Liver (tissue), 9 donors: ENCODE data around the gene PREX1. TPM values are rescaled to one million over a fixed set of nuclear protein-coding genes. Genes with fewer than 3 reads are reported as not detected.

Experiments
- DNase-seq: peaks from one replicate; pipeline ENCODE4 v3.0.0-alpha.2; 2017; ENCODE audit warnings: low spot score
- H3K27ac ChIP-seq, 2 donors: one replicate each; pipeline ENCODE4 v1.7.0; 2013; ENCODE audit warnings: inconsistent platforms in 2 of 2, low read length in 2 of 2, control low read depth in 1 of 2, low read depth in 1 of 2, mild to moderate bottlenecking in 1 of 2
- H3K27me3 ChIP-seq, 4 donors: one replicate each; pipeline versions ENCODE4 v1.6.1 to v1.7.0; 2013; ENCODE audit warnings: low read length in 3 of 4, inconsistent platforms in 1 of 4, mild to moderate bottlenecking in 1 of 4, moderate library complexity in 1 of 4; ENCODE audit not compliant: control insufficient read depth in 4 of 4, insufficient read depth in 4 of 4
- H3K36me3 ChIP-seq, 4 donors: one replicate each; pipeline versions ENCODE4 v1.6.1 to v1.7.0; 2013; ENCODE audit warnings: low read length in 3 of 4, mild to moderate bottlenecking in 3 of 4, low read depth in 1 of 4, moderate library complexity in 1 of 4; ENCODE audit not compliant: control insufficient read depth in 4 of 4, insufficient read depth in 3 of 4
- H3K4me1 ChIP-seq, 4 donors: one replicate each; pipeline versions ENCODE4 v1.6.1 to v1.7.0; 2013; ENCODE audit warnings: low read length in 3 of 4, mild to moderate bottlenecking in 3 of 4, moderate library complexity in 1 of 4; ENCODE audit not compliant: control insufficient read depth in 4 of 4, insufficient read depth in 4 of 4
- H3K4me3 ChIP-seq, 3 donors: one replicate each; pipeline versions ENCODE4 v1.6.1 to v1.7.0; 2013; ENCODE audit warnings: low read length in 3 of 3, control low read depth in 1 of 3, low read depth in 1 of 3, mild to moderate bottlenecking in 1 of 3
- H3K9ac ChIP-seq, 2 donors: one replicate each; pipeline ENCODE4 v1.7.0; 2013; ENCODE audit warnings: low read length in 2 of 2, mild to moderate bottlenecking in 2 of 2, moderate library complexity in 2 of 2, control low read depth in 1 of 2, low read depth in 1 of 2
- H3K9me3 ChIP-seq, 4 donors: one replicate each; pipeline versions ENCODE4 v1.6.1 to v1.7.0; 2013; ENCODE audit warnings: low read length in 3 of 4; ENCODE audit not compliant: control insufficient read depth in 4 of 4
- ATF3 ChIP-seq: IDR thresholded peaks from 2 replicates; pipeline ENCODE4 v1.6.1; 2016; ENCODE audit warnings: antibody characterized with exemption
- CTCF ChIP-seq: fragments of 150-350 bp; IDR thresholded peaks from 2 replicates; pipeline ENCODE4 v1.5.1; 2017; ENCODE audit warnings: improper control_type of control experiment, low read depth, low read length; ENCODE audit not compliant: missing input control
- FOXA1 ChIP-seq: IDR thresholded peaks from 2 replicates; pipeline ENCODE4 v1.6.1; 2016; ENCODE audit warnings: antibody characterized with exemption
- FOXA2 ChIP-seq: IDR thresholded peaks from 2 replicates; pipeline ENCODE4 v1.6.1; 2016; ENCODE audit warnings: antibody characterized with exemption
- GABPA ChIP-seq, 2 donors: IDR thresholded peaks in 1 of 2; conservative IDR thresholded peaks in 1 of 2; 2 replicates each; pipeline ENCODE4 v1.6.1; 2016; ENCODE audit warnings: antibody characterized with exemption in 2 of 2, mild to moderate bottlenecking in 1 of 2, moderate library complexity in 1 of 2
- JUND ChIP-seq, 2 donors: IDR thresholded peaks; 2 replicates each; pipeline ENCODE4 v1.6.1; 2016; ENCODE audit warnings: antibody characterized with exemption in 2 of 2
- MAX ChIP-seq: IDR thresholded peaks from 2 replicates; pipeline ENCODE4 v1.6.1; 2016; ENCODE audit warnings: antibody characterized with exemption
- RAD21 ChIP-seq, 2 donors: IDR thresholded peaks; 2 replicates each; pipeline ENCODE4 v1.6.1; 2016; ENCODE audit warnings: antibody characterized with exemption in 2 of 2, mild to moderate bottlenecking in 2 of 2
- REST ChIP-seq: IDR thresholded peaks from 2 replicates; pipeline ENCODE4 v1.6.1; 2016; ENCODE audit warnings: antibody characterized with exemption, mild to moderate bottlenecking
- RXRA ChIP-seq, 2 donors: IDR thresholded peaks; 2 replicates each; pipeline ENCODE4 v1.6.1; 2017 to 2018; ENCODE audit warnings: antibody characterized with exemption in 2 of 2, mild to moderate bottlenecking in 1 of 2
- SP1 ChIP-seq: IDR thresholded peaks from 2 replicates; pipeline ENCODE4 v1.6.1; 2018; ENCODE audit warnings: antibody characterized with exemption, mild to moderate bottlenecking
- TAF1 ChIP-seq: conservative IDR thresholded peaks from 2 replicates; pipeline ENCODE4 v1.6.1; 2016; ENCODE audit warnings: antibody characterized with exemption, mild to moderate bottlenecking
- YY1 ChIP-seq: IDR thresholded peaks from 2 replicates; pipeline ENCODE4 v1.6.1; 2016; ENCODE audit warnings: antibody characterized with exemption, mild to moderate bottlenecking
- ZBTB33 ChIP-seq: IDR thresholded peaks from 2 replicates; pipeline ENCODE4 v1.6.1; 2016; ENCODE audit warnings: antibody characterized with exemption
- WGBS: extraction: QIAGEN DNeasy Blood & Tissue Kit; methylation state at CpG from one replicate; pipeline ENCODE4 v1.1.7; 2013; 5-methylcytosine and 5-hydroxymethylcytosine counted together
- polyA plus RNA-seq, 2 donors: library from polyadenylated mRNA; stranded (reverse) in 1 of 2; unstranded in 1 of 2; fragments of 200-250 nt in 1 of 2; fragments of >200 nt in 1 of 2; fragmentation: Nextera tagmentation in 1 of 2; extraction: Ambion mirVana in 1 of 2; gene quantifications; one replicate each; pipeline versions ENCODE4 v1.2.1 to v1.2.3, GENCODE V29; 2013 to 2015
- total RNA-seq, 2 donors: library from RNA; depleted of rRNA; stranded (reverse); fragments of >200 nt; gene quantifications; one replicate each; pipeline ENCODE4 v1.2.3, GENCODE V29; 2014
- donor health status: healthy.
- donor health status: healthy.
- donor health status: healthy.
- donor health status: healthy.
- donor health status: healthy.

Gene PREX1
- total and polyA plus RNA-seq, 4 donors: 2.2 to 18.0 (median 10.8) TPM

- Histone ChIP-seq H3K9me3 (no peaks in the 10 kb centered on the region), H3K9ac (no peak overlapping the region), H3K36me3 (peaks cover 0 to 3% (median 1%) of the 10 kb centered on the region in 4 donors), H3K27ac (no peak overlapping the region), H3K4me1 (no peaks in the 10 kb centered on the region), H3K27me3 (no peaks in the 10 kb centered on the region), H3K4me3 (no peak overlapping the region)
- no peak for DNase-seq
- 85% methylated on average over 15 of the region's 15 CpGs for WGBS
- TF ChIP-seq FOXA2 (no peak), ATF3 (no peak), YY1 (no peak), ZBTB33 (no peak), SP1 (no peak), FOXA1 (no peak), RAD21 (IDR thresholded peaks at IDR 0.05) (no peak), TAF1 (no peak)
These were observed 79.9 kb downstream of the PREX1 start for GRCh38 chr20:48747840-48748414.

- TF ChIP-seq TAF1: no peak
- TF ChIP-seq GABPA (IDR thresholded peaks at IDR 0.05 in 1 of 2, conservative IDR thresholded peaks at IDR 0.05 in 1 of 2): no peak
- no peak for TF ChIP-seq CTCF
- TF ChIP-seq MAX: no peak
- no peak for TF ChIP-seq REST
- no peak for TF ChIP-seq JUND (IDR thresholded peaks at IDR 0.05)
- TF ChIP-seq RAD21 (IDR thresholded peaks at IDR 0.05): no peak
- no peak for TF ChIP-seq RXRA (IDR thresholded peaks at IDR 0.05)
- TF ChIP-seq SP1: no peak
- no peak for TF ChIP-seq FOXA2
- TF ChIP-seq FOXA1: no peak
- Histone ChIP-seq H3K4me3 (no peak overlapping the region), H3K9ac (no peak overlapping the region), H3K27ac (no peak overlapping the region), H3K36me3 (peaks cover 0 to 3% (median 2%) of the 10 kb centered on the region in 4 donors), H3K4me1 (no peaks in the 10 kb centered on the region), H3K27me3 (no peaks in the 10 kb centered on the region), H3K9me3 (no peaks in the 10 kb centered on the region)
- 82% methylated on average over 6 of the region's 6 CpGs for WGBS
- no peak for DNase-seq
These were observed 82.5 kb downstream of the PREX1 start for GRCh38 chr20:48745330-48745729.
